Activated naive CD8-positive, alpha-beta T cell treated with anti-CD3 and anti-CD28 coated beads, Interleukin-2, amount 10 ng/mL, durations not matched to agents 7 days and 5 days (primary cell): ENCODE data around the gene DDX10. TPM values are rescaled to one million over a fixed set of nuclear protein-coding genes. Genes with fewer than 3 reads are reported as not detected.
A peak's percentile ranks its signal among the peaks of the same experiment; 100 is the strongest.

Experiments used
- ATAC-seq: fragments of 150-1000 bp; cut with Tn5 transposase; one replicate; pipeline ENCODE4 v1.10.0; 2021; ENCODE audit warnings: low read depth, moderate library complexity
- POLR2A ChIA-PET: fragments of 350-600 bp; sonication (Branson Sonifier 250); formaldehyde crosslinking; loops from one replicate; lab custom pipeline; 2021; ENCODE audit warnings: antibody characterized with exemption; lab: Charles Lee
- DNase-seq: peaks from one replicate; pipeline ENCODE4 v3.0.0; 2021
- H3K27ac Mint-ChIP-seq: one replicate; pipeline ENCODE4 v1.8.0; 2022; ENCODE audit warnings: mild to moderate bottlenecking, mixed read lengths
- H3K27me3 Mint-ChIP-seq: one replicate; pipeline ENCODE4 v1.8.0; 2022; ENCODE audit warnings: mild to moderate bottlenecking, moderate library complexity, mixed read lengths
- H3K36me3 Mint-ChIP-seq: one replicate; pipeline ENCODE4 v1.8.0; 2021; ENCODE audit warnings: mild to moderate bottlenecking, mixed read lengths
- H3K4me1 Mint-ChIP-seq: one replicate; pipeline ENCODE4 v1.8.0; 2021; ENCODE audit warnings: mixed read lengths
- H3K4me3 Mint-ChIP-seq: one replicate; pipeline ENCODE4 v1.8.0; 2022; ENCODE audit warnings: mild to moderate bottlenecking, moderate library complexity, mixed read lengths
- H3K9me3 Mint-ChIP-seq: one replicate; pipeline ENCODE4 v1.8.0; 2021; ENCODE audit warnings: mixed read lengths
- total RNA-seq, 2 experiments: library from RNA; stranded (reverse); gene quantifications; one replicate each; pipeline ENCODE4 v1.2.3, GENCODE V29; 2021

DDX10 gene
- total RNA-seq, 2 experiments from 2014 or later: 22.0 to 24.7 TPM

GRCh38 chr11:108890482-108891105, 225.7 kb downstream of the DDX10 start:
- Mint-ChIP-seq H3K27me3 (no peaks in the 10 kb centered on the region), H3K36me3 (no peaks in the 10 kb centered on the region), H3K4me1 (peaks cover 7% of the 10 kb centered on the region), H3K4me3 (no peak overlapping the region), H3K9me3 (no peaks in the 10 kb centered on the region), H3K27ac (no peak overlapping the region)
- DNase-seq (no peak), ATAC-seq (no peak)
- POLR2A ChIA-PET: no interaction called here

DNA sequence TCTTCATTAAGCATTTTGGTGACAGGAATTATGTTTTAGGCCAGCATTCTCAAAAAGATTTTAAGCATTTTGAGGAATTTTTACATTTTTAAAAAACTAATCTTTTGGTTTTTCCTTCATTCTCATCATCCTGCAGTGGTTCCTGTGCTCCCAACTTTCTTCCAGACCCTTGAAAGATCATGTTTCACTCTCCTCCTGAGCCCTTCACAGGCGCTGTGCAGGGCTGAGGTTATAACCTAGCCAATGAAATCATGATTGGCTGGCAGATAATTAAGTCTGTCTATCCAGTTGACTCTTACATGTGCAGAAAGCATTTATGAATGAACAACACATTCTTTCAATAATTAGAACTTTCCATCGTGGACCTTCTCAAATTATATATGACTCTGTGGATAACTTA, 226.3 kb downstream of the DDX10 start:
- POLR2A ChIA-PET: no interaction called here
- H3K9me3 Mint-ChIP-seq: no peaks in the 10 kb centered on the region
- no peak overlapping the region for H3K27ac Mint-ChIP-seq
- no peak overlapping the region for H3K4me3 Mint-ChIP-seq
- peaks cover 12% of the 10 kb centered on the region for H3K4me1 Mint-ChIP-seq
- DNase-seq (no peak), ATAC-seq (no peak)
- H3K36me3 Mint-ChIP-seq: peaks cover 4% of the 10 kb centered on the region
- H3K27me3 Mint-ChIP-seq: no peaks in the 10 kb centered on the region

DNA sequence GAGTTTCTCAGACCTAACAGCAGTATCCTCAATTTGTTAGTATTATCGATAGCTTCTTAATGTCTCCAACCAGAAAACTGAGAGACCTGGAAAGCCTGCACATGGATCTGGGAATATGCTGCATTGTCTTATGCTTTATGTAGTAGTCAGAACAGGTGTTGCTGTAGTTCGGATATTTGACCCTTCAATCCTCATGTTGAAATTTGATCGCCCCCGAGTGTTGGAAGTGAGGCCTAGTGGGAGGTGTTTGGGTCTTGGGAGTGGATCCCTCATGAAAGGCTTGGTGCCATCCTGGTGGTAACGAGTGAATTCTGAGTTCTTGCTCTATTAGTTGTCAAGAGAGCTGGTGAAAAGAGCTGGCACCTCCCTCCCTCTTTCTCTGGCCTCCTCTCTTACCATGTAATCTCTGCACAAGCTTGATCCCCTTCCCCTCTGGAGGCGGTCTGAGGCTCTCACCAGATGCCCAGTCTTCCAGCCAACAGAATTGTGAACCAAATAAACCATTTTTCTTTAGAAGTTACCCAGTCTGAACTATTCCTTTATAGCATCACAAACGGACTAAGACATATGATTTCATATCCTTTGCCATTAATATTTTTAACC, 227.1 kb downstream of the DDX10 start:
- H3K36me3 Mint-ChIP-seq: peaks cover 8% of the 10 kb centered on the region
- peaks cover 13% of the 10 kb centered on the region for H3K4me1 Mint-ChIP-seq
- ATAC-seq: no peak
- H3K4me3 Mint-ChIP-seq: no peak overlapping the region
- POLR2A ChIA-PET: no interaction called here
- H3K9me3 Mint-ChIP-seq: no peaks in the 10 kb centered on the region
- no peaks in the 10 kb centered on the region for H3K27me3 Mint-ChIP-seq
- no peak for DNase-seq
- H3K27ac Mint-ChIP-seq: no peak overlapping the region

DNA sequence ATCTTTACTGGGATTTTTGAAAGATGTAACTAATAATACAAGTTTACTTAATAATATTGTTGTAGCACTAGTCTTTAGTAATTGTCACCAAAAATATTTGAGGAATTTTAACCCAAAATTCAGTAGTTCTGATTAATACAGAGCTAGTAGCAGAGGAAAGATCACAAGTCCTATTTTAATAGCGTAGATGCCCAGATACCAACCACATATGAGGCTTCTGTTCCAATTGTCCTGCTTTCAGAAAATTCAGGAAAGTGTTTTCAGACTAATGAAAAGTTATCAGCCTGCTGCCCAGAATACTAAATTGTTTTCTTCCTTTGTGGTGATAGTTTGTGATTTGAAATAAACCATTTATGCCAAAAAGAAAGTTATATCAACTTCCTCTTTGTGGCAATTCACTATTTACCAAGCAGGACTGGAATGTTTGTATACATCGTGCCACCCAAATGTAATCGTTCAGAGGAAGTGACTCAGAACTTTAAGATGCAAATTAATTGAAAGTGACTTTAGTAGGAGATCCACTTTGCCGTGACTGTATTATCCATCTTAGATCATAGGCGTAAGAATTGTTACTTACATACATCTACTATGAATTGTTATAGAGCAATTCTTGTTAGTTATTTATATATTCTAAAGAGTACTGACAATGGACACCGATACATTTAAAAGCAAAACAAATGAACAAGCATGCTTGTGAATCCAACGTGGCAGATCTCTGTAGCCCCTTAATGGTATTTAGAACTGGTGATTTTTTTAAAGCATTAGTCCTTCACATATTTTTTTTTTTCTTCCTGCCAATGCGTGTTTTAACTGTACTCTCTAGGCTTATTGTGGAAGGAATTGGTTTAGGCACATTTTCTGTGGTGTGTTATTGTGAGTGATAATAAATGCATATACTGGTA, 231.0 kb downstream of the DDX10 start:
- POLR2A ChIA-PET: no interaction called here
- ATAC-seq (no peak), DNase-seq (no peak)
- peaks cover 9% of the 10 kb centered on the region for H3K9me3 Mint-ChIP-seq
- peak overlapping the region; percentile 11 for H3K4me3 Mint-ChIP-seq
- H3K27ac Mint-ChIP-seq: no peak overlapping the region
- H3K4me1 Mint-ChIP-seq: peaks cover 8% of the 10 kb centered on the region
- H3K36me3 Mint-ChIP-seq: peaks cover 26% of the 10 kb centered on the region
- H3K27me3 Mint-ChIP-seq: no peaks in the 10 kb centered on the region

DNA sequence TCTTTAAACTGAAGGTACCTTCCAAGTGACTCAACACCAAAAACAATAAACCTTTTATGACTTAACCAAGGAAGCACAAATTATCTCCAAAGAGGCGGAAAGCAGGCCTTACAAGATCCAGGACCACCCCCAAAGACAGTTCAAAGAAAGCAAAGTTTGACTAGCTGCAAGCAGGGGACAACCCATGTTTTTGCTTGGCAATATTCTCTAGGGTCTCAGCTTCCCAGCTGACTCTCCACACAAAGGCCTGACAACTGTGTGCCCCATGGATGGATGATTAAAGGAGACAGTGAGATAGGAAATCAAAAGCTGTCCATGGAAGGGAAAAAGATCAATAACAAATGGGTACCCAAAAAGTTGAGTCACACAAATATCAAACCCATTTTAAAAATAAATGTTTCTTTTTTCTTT, 232.2 kb downstream of the DDX10 start:
- POLR2A ChIA-PET: no interaction called here
- no peaks in the 10 kb centered on the region for H3K27me3 Mint-ChIP-seq
- ATAC-seq (no peak), DNase-seq (no peak)
- peaks cover 26% of the 10 kb centered on the region for H3K36me3 Mint-ChIP-seq
- H3K4me1 Mint-ChIP-seq: peaks cover 8% of the 10 kb centered on the region
- peaks cover 9% of the 10 kb centered on the region for H3K9me3 Mint-ChIP-seq
- no peak overlapping the region for H3K27ac Mint-ChIP-seq
- no peak overlapping the region for H3K4me3 Mint-ChIP-seq

- H3K36me3 Mint-ChIP-seq: peaks cover 26% of the 10 kb centered on the region
- H3K9me3 Mint-ChIP-seq: peaks cover 9% of the 10 kb centered on the region
- no peak overlapping the region for H3K27ac Mint-ChIP-seq
- H3K27me3 Mint-ChIP-seq: no peaks in the 10 kb centered on the region
- DNase-seq: no peak
- H3K4me3 Mint-ChIP-seq: no peak overlapping the region
- POLR2A ChIA-PET: no interaction called here
- no peak for ATAC-seq
- H3K4me1 Mint-ChIP-seq: peaks cover 8% of the 10 kb centered on the region
These were observed 233.0 kb downstream of the DDX10 start for GRCh38 chr11:108897916-108898315.

DNA sequence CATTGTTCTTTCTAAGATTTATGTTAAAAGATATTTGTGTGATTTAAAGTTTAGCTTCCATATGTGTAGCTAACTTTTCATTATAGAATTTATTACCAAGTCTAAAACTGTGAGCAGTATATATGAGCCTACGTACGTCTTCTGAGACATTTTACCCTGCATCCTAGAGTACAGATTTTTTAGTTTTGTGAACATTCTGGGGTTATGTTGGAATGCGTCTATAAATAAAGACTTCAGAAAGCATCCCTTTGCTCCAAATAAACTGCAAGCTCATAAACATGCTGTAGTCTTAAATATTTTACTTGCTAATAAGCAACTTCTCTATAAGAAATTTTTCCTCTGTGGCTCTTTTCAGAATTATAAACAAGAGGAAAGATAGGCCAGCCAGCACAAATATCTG, 236.5 kb downstream of the DDX10 start:
- peaks cover under 1% of the 10 kb centered on the region for H3K4me1 Mint-ChIP-seq
- H3K36me3 Mint-ChIP-seq: peaks cover 24% of the 10 kb centered on the region
- H3K27me3 Mint-ChIP-seq: no peaks in the 10 kb centered on the region

DNA sequence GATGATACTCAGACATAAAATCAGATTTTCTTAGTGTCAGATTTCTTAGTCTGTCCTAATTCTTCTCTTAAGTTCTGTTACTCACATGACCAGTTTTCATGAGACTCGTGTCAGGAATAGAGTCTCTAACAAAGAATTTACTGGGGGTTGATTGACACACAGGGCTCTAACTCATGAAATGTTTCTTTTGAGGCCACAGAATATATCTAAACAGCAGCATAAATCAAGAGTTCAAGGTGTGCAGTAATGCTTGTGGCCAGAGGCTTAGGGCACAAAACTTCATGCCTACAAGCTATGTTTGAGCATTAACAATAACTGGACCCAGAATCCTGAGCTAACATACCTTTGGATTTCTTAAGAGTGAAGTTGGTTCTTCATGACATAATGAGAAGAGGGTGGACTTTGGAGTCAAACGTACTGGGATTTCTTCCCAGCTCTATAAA, 237.2 kb downstream of the DDX10 start:
- Mint-ChIP-seq H3K4me1 (no peaks in the 10 kb centered on the region), H3K36me3 (peaks cover 20% of the 10 kb centered on the region), H3K27ac (no peak overlapping the region), H3K9me3 (peaks cover 9% of the 10 kb centered on the region), H3K4me3 (no peak overlapping the region), H3K27me3 (no peaks in the 10 kb centered on the region)
- POLR2A ChIA-PET: no interaction called here
- no peak for DNase-seq
- ATAC-seq: no peak

More for the DNA sequence above, 236.5 kb downstream of the DDX10 start:
- Mint-ChIP-seq H3K4me3 (no peak overlapping the region), H3K27ac (no peak overlapping the region), H3K9me3 (peaks cover 9% of the 10 kb centered on the region)
- POLR2A ChIA-PET: no interaction called here
- no peak for ATAC-seq
- no peak for DNase-seq

DNA sequence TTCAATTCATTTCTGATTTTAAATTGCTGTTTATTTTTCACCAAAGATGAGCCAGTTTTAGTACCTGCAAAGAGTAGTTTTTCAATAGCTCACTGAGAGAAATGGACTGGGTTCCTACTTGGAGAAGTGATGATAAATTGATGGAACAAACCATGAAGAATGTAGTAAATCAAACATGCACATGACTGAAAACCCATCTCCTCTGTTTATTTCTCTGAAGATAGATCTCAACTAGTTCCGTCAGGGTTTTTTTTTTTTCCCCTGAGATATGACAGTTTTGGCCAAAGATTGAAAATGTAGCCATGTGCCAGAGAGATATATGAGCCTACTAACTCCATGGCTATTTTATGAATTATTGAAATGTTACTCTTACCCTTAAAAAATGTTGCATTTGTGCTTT, 239.6 kb downstream of the DDX10 start:
- H3K4me3 Mint-ChIP-seq: no peak overlapping the region
- H3K27ac Mint-ChIP-seq: no peak overlapping the region
- POLR2A ChIA-PET: no interaction called here
- ATAC-seq (no peak), DNase-seq (no peak)
- H3K9me3 Mint-ChIP-seq: no peaks in the 10 kb centered on the region
- peaks cover 4% of the 10 kb centered on the region for H3K36me3 Mint-ChIP-seq
- no peaks in the 10 kb centered on the region for H3K27me3 Mint-ChIP-seq
- no peaks in the 10 kb centered on the region for H3K4me1 Mint-ChIP-seq

GRCh38 chr11:108906329-108906728, 241.5 kb downstream of the DDX10 start:
- H3K27ac Mint-ChIP-seq: no peak overlapping the region
- no peaks in the 10 kb centered on the region for H3K27me3 Mint-ChIP-seq
- ATAC-seq (no peak), DNase-seq (no peak)
- POLR2A ChIA-PET: no interaction called here
- no peaks in the 10 kb centered on the region for H3K9me3 Mint-ChIP-seq
- H3K36me3 Mint-ChIP-seq: peaks cover 6% of the 10 kb centered on the region
- H3K4me1 Mint-ChIP-seq: no peaks in the 10 kb centered on the region
- no peak overlapping the region for H3K4me3 Mint-ChIP-seq

GRCh38 chr11:108906826-108907225, 242.0 kb downstream of the DDX10 start:
- Mint-ChIP-seq H3K27me3 (no peaks in the 10 kb centered on the region), H3K4me3 (no peak overlapping the region), H3K36me3 (peaks cover 6% of the 10 kb centered on the region), H3K27ac (no peak overlapping the region), H3K4me1 (no peaks in the 10 kb centered on the region), H3K9me3 (no peaks in the 10 kb centered on the region)
- ATAC-seq: no peak
- DNase-seq: no peak
- POLR2A ChIA-PET: no interaction called here

GRCh38 chr11:108909041-108909440, 244.2 kb downstream of the DDX10 start:
- POLR2A ChIA-PET: no interaction called here
- no peaks in the 10 kb centered on the region for H3K27me3 Mint-ChIP-seq
- H3K4me3 Mint-ChIP-seq: no peak overlapping the region
- H3K4me1 Mint-ChIP-seq: no peaks in the 10 kb centered on the region
- DNase-seq (no peak), ATAC-seq (no peak)
- no peak overlapping the region for H3K27ac Mint-ChIP-seq
- H3K9me3 Mint-ChIP-seq: no peaks in the 10 kb centered on the region
- peaks cover 6% of the 10 kb centered on the region for H3K36me3 Mint-ChIP-seq

DNA sequence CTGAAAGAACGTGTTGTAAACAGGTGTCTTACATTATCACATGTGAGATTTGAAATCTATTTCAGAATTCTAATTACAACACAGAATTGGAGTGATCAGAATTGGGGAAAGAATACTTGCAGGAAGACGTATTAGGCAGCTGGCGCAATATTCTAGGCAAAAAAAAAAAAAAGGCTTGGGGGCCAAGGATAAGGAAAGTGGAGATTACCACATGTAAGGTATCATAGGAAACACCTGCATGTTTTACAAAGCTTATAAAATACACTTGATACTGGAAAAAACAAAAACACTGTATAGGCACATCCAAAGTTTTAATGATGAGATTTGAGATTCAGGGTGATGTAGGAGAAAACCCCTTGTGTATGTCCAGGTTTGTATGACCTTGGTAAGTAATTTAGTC, 245.1 kb downstream of the DDX10 start:
- no peak overlapping the region for H3K27ac Mint-ChIP-seq
- ATAC-seq: no peak
- no peaks in the 10 kb centered on the region for H3K4me1 Mint-ChIP-seq
- H3K4me3 Mint-ChIP-seq: no peak overlapping the region
- POLR2A ChIA-PET: no interaction called here
- no peak for DNase-seq
- peaks cover 6% of the 10 kb centered on the region for H3K36me3 Mint-ChIP-seq
- no peaks in the 10 kb centered on the region for H3K27me3 Mint-ChIP-seq
- H3K9me3 Mint-ChIP-seq: no peaks in the 10 kb centered on the region

DNA sequence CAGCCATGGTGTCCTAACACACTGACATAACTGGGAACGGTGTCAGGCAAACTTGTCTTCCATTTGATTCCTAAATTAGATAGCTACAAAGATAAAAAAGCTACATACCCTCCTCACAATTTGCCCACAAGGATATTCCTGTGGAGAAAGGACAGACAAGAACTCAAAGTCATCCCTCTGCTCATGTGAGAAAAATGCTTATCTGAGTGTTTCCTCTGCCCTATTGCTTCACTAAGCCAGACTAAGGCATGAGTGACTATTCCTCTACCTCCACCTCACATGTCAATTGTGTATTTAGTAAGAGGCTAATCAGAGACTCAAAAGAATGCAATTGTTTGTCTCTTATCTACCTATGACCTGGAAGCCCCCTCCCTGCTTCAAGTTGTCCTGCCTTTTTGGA, 247.7 kb downstream of the DDX10 start:
- ATAC-seq (no peak), DNase-seq (no peak)
- H3K36me3 Mint-ChIP-seq: peaks cover 7% of the 10 kb centered on the region
- no peak overlapping the region for H3K4me3 Mint-ChIP-seq
- no peaks in the 10 kb centered on the region for H3K27me3 Mint-ChIP-seq
- no peaks in the 10 kb centered on the region for H3K9me3 Mint-ChIP-seq
- POLR2A ChIA-PET: no interaction called here
- no peak overlapping the region for H3K27ac Mint-ChIP-seq
- no peaks in the 10 kb centered on the region for H3K4me1 Mint-ChIP-seq
